Endodermal cell (in vitro differentiated cells): ENCODE results near the gene URB1. TPM values are rescaled to one million over a fixed set of nuclear protein-coding genes. Genes with fewer than 3 reads are reported as not detected.
"Not testable (repeated sequence)": the region's sequence is repeated elsewhere in the genome, so short reads cannot be mapped to it uniquely, and the experiment has no call there.

Experiments
- DNase-seq: peaks from one replicate; pipeline ENCODE4 v3.0.0-alpha.2; 2017
- H3K27ac ChIP-seq: 2 replicates; pipeline ENCODE4 v1.5.1; 2013; ENCODE audit warnings: mild to moderate bottlenecking, low read depth, low read length, moderate library complexity
- H3K27me3 ChIP-seq: 2 replicates; pipeline ENCODE4 v1.6.1; 2013; ENCODE audit warnings: mild to moderate bottlenecking, low read length, moderate library complexity; ENCODE audit not compliant: insufficient read depth, control insufficient read depth, poor library complexity, severe bottlenecking
- H3K36me3 ChIP-seq: 2 replicates; pipeline ENCODE4 v1.7.0; 2013; ENCODE audit warnings: mild to moderate bottlenecking, low read length, moderate library complexity; ENCODE audit not compliant: control insufficient read depth, insufficient read depth
- H3K4me1 ChIP-seq: one replicate; pipeline ENCODE4 v1.7.0; 2013; ENCODE audit warnings: low read length; ENCODE audit not compliant: control insufficient read depth, insufficient read depth
- H3K4me3 ChIP-seq: 2 replicates; pipeline ENCODE4 v1.5.1; 2013; ENCODE audit warnings: mild to moderate bottlenecking, low read length, moderate library complexity
- H3K9ac ChIP-seq: 2 replicates; pipeline ENCODE4 v1.6.1; 2013; ENCODE audit warnings: mild to moderate bottlenecking, low read length, moderate library complexity; ENCODE audit not compliant: poor library complexity, severe bottlenecking; ENCODE audit errors: extremely low read depth
- H3K9me3 ChIP-seq: 2 replicates; pipeline ENCODE4 v1.6.1; 2013; ENCODE audit warnings: mild to moderate bottlenecking, low read length, moderate library complexity; ENCODE audit not compliant: control insufficient read depth
- H3K27ac Mint-ChIP-seq: 2 replicates; pipeline ENCODE4 v1.8.0; 2020; ENCODE audit warnings: mixed read lengths
- H3K27me3 Mint-ChIP-seq: 2 replicates; pipeline ENCODE4 v1.8.0; 2021; ENCODE audit warnings: mild to moderate bottlenecking, mixed read lengths; ENCODE audit not compliant: insufficient read depth
- H3K36me3 Mint-ChIP-seq: 2 replicates; pipeline ENCODE4 v1.8.0; 2020; ENCODE audit warnings: low read depth, mixed read lengths
- H3K4me1 Mint-ChIP-seq: 2 replicates; pipeline ENCODE4 v1.8.0; 2020; ENCODE audit warnings: mixed read lengths
- H3K4me3 Mint-ChIP-seq: 2 replicates; pipeline ENCODE4 v1.8.0; 2020; ENCODE audit warnings: mild to moderate bottlenecking, moderate library complexity, mixed read lengths
- H3K9me3 Mint-ChIP-seq: 2 replicates; pipeline ENCODE4 v1.8.0; 2020; ENCODE audit warnings: mild to moderate bottlenecking, mixed read lengths
- CTCF ChIP-seq: fragments of 200-600 bp; sonication (generic); conservative IDR thresholded peaks from 2 replicates; pipeline ENCODE4 v1.5.0; 2021; ENCODE audit warnings: antibody characterized with exemption, mild to moderate bottlenecking
- WGBS, 2 experiments: methylation state at CpG; one replicate each; pipeline versions ENCODE4 v1.1.5 to v1.1.7; 2013; ENCODE audit warnings: missing lambda C conversion rate in 2 of 2, mixed read lengths in 1 of 2; ENCODE audit not compliant: insufficient coverage in 1 of 2, insufficient read length in 1 of 2; 5-methylcytosine and 5-hydroxymethylcytosine counted together
- total RNA-seq, 2 donors: library from RNA; stranded (reverse); fragmentation: NEBNext Ultra II Directional in 1 of 2; extraction: Animal tissue kit (Norgen Biotek cat#: 25700) in 1 of 2; gene quantifications; 2 replicates in 1 of 2; 3 replicates in 1 of 2; pipeline ENCODE4 v1.2.1, GENCODE V29; 2021

URB1 gene
- total RNA-seq, 2 donors from 2014 or later: 9.4 to 14.0 TPM

DNA sequence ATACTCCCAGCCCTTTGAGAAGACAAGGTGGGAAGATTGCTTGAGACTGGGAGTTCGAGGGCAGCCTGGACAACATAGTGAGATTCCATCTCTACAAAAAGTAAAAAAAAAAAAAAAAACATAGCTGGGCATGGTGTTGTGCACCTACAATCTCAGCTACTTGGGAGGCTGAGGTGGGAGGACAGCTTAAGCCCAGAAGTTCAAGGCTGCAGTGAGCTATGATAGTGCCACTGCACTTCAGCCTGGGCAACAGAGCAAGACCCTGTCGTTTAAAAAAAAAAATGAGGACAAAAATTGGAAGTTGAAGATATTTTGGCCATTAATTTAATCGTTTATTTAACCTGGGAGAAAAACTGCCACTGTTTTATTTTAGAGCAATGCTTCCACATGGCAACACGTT is 1.1 kb downstream of the URB1 start:
- H3K4me3 ChIP-seq: peak overlapping the region; percentile 89
- DNase-seq: no peak
- peaks cover 7% of the 10 kb centered on the region for H3K9me3 ChIP-seq
- H3K36me3 ChIP-seq: no peaks in the 10 kb centered on the region
- no peak for TF ChIP-seq CTCF
- peaks cover 9% of the 10 kb centered on the region for H3K36me3 Mint-ChIP-seq
- H3K9ac ChIP-seq: peak overlapping the region; percentile 61
- H3K27ac Mint-ChIP-seq: no peak overlapping the region
- peaks cover 19% of the 10 kb centered on the region for H3K4me1 Mint-ChIP-seq
- H3K9me3 Mint-ChIP-seq: peaks cover 20% of the 10 kb centered on the region
- WGBS, 2 experiments: 56 to 59% methylated on average over 3 of the region's 4 CpGs
- no peak overlapping the region for H3K27ac ChIP-seq
- peaks cover 38% of the 10 kb centered on the region for H3K27me3 Mint-ChIP-seq
- peak overlapping the region; percentile 74 for H3K4me3 Mint-ChIP-seq
- H3K4me1 ChIP-seq: no peaks in the 10 kb centered on the region
- peaks cover 27% of the 10 kb centered on the region for H3K27me3 ChIP-seq

GRCh38 chr21:32390537-32391224 is 2.1 kb downstream of the URB1 start:
- Mint-ChIP-seq H3K27me3 (peaks cover 29% of the 10 kb centered on the region), H3K9me3 (peaks cover 14% of the 10 kb centered on the region), H3K4me1 (peaks cover 19% of the 10 kb centered on the region)
- H3K4me3 ChIP-seq, H3K9me3 ChIP-seq, H3K27ac Mint-ChIP-seq, H3K36me3 ChIP-seq, H3K27ac ChIP-seq, H3K36me3 Mint-ChIP-seq, DNase-seq, H3K4me3 Mint-ChIP-seq, H3K4me1 ChIP-seq, H3K9ac ChIP-seq: not testable (repeated sequence)
- WGBS, 2 experiments: 97 to 98% methylated on average over 5 of the region's 11 CpGs
- peaks cover 22% of the 10 kb centered on the region for H3K27me3 ChIP-seq

- no peak for TF ChIP-seq CTCF
- Mint-ChIP-seq H3K9me3 (peaks cover 14% of the 10 kb centered on the region), H3K27ac (no peak overlapping the region), H3K27me3 (peaks cover 17% of the 10 kb centered on the region), H3K4me1 (peaks cover 19% of the 10 kb centered on the region), H3K36me3 (peaks cover 17% of the 10 kb centered on the region), H3K4me3 (no peak overlapping the region)
- peaks cover 10% of the 10 kb centered on the region for H3K27me3 ChIP-seq
- peaks cover 5% of the 10 kb centered on the region for H3K36me3 ChIP-seq
- no peak overlapping the region for H3K27ac ChIP-seq
- no peak overlapping the region for H3K9ac ChIP-seq
- H3K4me3 ChIP-seq: no peak overlapping the region
- H3K9me3 ChIP-seq: peaks cover 7% of the 10 kb centered on the region
- no peak for DNase-seq
- WGBS, 2 experiments: 89 to 100% methylated on average over 3 to 5 of the region's 5 CpGs
- no peaks in the 10 kb centered on the region for H3K4me1 ChIP-seq
Measured at GRCh38 chr21:32389337-32390015, 3.3 kb downstream of the URB1 start.
